Brain pericyte (primary cell): Measurements from ENCODE around the gene NEO1.

ENCODE experiments used
- DNase-seq: peaks from one replicate; pipeline ENCODE4 v3.0.0-alpha.2; 2012; ENCODE audit warnings: low read depth, low spot score

The NEO1 gene, protein sequence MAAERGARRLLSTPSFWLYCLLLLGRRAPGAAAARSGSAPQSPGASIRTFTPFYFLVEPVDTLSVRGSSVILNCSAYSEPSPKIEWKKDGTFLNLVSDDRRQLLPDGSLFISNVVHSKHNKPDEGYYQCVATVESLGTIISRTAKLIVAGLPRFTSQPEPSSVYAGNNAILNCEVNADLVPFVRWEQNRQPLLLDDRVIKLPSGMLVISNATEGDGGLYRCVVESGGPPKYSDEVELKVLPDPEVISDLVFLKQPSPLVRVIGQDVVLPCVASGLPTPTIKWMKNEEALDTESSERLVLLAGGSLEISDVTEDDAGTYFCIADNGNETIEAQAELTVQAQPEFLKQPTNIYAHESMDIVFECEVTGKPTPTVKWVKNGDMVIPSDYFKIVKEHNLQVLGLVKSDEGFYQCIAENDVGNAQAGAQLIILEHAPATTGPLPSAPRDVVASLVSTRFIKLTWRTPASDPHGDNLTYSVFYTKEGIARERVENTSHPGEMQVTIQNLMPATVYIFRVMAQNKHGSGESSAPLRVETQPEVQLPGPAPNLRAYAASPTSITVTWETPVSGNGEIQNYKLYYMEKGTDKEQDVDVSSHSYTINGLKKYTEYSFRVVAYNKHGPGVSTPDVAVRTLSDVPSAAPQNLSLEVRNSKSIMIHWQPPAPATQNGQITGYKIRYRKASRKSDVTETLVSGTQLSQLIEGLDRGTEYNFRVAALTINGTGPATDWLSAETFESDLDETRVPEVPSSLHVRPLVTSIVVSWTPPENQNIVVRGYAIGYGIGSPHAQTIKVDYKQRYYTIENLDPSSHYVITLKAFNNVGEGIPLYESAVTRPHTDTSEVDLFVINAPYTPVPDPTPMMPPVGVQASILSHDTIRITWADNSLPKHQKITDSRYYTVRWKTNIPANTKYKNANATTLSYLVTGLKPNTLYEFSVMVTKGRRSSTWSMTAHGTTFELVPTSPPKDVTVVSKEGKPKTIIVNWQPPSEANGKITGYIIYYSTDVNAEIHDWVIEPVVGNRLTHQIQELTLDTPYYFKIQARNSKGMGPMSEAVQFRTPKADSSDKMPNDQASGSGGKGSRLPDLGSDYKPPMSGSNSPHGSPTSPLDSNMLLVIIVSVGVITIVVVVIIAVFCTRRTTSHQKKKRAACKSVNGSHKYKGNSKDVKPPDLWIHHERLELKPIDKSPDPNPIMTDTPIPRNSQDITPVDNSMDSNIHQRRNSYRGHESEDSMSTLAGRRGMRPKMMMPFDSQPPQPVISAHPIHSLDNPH (N-terminal part only)

DNA sequence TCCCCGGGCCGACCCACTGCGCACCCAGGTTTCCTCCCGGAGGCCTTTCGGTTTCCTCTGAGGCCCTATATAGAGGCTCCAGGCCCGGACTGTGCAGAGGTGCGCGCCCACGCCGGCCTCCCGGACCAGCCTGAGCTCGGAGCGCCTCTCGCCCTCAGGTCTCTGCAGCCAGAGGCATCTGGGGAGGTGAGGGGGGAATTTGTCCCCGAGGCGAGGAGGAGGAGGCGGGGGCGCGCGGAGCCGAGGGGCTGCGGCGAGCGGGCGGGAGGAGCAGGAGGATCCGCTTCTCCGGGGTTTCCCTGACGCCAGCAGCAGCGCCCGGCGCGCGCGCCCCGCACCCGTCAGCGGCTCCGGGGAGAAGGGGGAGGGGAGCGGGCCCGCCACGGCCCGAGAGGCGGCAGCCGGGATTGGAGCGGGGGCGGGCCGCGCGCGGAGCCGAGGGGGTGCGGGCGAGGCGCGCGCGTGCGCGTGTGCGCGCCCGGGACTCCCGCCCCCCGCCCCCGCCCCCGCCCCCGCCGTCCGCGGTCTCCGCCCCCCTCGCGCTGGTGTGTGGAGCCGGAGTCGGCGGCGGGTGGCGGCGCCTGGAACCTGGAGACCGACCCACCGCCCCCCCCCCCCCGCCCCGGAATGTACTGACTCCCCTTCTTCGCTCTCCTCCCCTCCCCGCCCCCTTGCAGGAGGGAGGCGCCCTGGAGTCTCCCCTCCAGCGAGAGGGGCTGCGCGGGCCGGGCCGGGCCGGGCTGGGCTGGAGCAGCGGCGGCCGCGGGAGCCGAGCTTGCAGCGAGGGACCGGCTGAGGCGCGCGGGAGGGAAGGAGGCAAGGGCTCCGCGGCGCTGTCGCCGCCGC is at the start of gene NEO1:
NEO1 (plus strand) TSS at position 657 of the 846 bp plus-strand sequence. CDS start 213 bp downstream, outside the sequence.
- peak; percentile 32 for DNase-seq

DNA sequence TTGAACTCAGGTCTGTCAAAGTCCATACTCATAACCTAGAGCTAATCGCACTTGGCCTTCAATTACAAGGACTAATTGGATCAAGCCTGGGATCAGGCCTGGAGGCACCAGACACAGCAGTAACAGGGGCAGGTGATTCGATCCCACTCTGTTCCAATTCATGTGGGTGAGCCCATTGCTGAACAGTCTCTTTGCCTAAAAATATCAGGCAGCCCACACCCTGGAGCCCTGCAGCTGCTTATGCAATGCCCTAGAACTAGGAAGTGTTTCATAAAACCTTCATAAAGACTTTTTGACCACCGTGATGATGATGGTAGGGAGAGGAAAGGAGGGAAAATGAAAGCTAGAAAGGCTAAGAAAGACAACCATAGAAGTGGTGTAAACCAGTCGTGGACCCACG is 47.8 kb upstream of the NEO1 start:
- DNase-seq = no peak

DNA sequence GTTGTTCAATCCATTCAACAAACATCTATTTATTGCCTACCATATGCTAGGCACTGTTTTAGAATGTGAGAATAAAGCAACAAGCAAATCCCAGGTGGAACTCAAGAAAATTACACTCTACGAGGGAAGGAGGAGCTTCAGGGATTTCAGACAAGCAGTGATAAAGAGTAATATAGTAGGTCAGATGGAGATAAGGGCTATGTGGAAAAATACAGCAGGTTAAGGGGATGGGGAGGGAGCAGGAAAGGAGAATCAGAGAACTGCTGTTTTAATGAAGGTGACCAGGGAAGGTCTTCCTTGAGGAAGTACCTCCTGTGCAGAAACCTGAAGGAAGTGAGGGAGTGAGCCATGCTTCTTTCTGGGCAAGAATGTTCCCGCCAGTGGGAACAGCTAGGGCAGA is 47.2 kb upstream of the NEO1 start:
- DNase-seq = no peak

DNA sequence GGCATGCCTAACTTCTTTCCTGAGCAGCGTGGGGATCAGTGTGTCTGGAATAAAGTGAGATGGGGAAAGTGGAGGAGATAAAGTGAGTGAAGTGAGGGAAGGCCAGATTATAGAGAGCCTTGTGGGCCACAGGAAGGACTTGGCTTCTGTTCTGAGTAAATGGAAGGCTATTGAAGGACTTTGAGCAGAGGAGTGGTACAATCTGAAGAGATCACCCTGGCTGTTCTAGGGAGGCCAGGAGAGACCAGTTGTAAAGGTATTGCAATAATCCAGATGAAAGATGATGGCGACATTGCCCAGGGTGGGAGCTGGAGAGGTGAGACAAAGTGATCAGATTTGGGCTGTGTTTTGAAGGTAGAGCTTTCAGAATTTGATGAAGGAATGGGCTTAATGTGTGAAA is 46.8 kb upstream of the NEO1 start:
- DNase-seq = no peak

DNA sequence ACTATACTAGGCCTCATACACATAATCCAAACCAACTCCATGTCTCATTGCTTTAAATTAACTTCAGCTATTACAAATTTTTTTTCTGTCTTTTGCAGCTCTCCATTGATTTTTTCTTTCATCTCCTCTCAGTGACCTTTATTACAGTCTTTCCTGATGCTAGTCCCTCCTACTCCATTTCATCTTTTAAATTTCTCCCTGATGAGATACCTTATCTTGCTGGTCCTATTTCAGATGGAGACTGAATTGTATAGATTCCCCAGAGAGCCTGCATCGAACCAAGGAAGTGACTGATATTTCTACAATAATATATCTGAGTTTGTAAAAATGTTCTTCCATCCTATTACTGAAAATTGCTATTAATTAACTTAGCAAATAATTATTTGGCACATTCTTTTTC is 45.7 kb upstream of the NEO1 start:
- DNase-seq = no peak

DNA sequence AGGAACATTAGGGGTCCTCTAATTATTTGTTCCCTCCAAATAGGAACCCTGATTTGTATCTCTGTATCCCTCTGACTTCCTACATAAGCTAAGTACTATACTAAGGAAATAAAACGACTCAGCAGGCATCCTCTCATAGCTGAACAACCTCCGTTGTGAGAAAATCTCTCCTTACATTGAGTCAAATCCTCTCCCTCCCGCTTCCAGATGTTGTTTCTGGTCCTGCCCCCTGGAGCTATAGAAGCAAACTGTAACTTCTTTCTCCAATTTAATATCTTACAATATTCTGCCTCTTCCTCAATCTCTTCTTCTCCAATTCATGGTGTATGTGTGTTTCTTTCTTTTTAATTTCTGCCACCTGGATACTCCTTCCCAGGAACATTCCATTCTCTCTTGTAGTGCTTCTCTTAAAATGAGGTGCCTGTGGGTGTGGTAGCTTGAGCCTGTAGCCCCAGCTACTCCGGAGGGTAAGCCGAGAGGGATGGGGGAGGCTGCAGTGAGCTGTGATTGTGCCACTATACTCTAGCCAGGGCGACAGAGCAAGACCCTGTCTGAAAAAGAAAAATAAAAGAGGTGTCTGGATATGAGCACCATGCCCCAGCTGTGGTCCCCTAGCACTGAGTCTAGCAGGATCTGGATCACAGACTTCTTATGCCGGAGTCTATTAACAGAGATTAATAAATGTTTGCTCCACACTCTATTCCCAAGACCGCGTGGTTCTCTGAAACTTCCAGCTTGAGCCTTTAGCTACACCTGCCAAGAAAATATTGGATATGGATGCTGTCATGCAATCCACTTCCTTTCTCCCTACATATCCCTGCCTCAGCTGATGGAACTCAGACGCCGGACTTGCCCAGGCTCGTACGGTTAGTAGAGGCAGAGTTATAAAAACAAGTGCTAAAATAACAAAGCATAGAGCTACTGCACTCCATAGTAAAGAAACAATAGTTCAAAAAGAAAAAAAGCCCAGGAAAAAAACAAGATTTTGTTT is 42.9 kb upstream of the NEO1 start:
- no peak for DNase-seq

DNA sequence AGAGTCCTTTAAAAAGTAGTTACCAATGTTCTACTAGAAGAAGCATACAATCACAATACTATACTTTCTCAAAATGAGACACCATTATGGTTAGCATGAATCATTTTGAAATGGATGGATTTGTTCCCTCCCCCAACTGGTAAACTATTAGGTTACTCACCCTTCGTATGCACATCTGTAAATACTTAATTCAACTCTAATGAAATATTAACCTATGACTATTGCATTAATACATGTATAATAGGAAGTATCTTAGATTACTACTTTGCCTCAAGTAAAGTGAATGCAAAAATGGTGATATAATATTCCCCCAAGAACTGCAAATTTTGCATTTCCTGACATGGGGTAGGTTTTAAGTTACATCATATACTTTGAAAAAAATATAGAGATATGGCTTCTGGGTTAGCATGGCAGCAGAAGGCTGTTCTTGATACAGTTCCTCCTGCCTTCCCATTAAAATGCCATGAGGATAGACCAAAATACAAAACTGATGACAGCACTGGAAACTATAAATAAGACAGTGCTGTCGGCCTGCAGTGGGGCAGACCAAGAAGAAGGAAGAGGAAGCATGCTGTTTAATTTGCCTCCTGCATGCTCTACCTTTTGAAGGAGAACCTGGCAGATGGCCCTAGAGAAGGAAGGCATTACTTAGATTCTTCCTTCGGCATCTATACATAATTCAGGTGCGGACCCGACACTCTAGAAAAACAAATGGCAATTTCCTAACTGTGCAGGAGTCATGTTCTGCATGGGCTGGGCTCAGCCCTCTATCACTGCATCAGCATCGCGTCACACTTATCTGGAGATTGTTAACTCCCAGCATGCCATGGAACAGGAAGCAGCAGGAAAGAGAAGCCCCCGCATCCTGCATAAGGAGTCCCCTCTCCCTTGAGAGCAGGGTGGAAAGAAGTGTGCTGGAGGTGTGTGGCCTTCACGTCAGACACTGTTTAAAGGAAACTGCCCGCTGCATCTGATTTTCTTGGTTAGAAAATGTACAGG is 41.8 kb upstream of the NEO1 start:
- no peak for DNase-seq

DNA sequence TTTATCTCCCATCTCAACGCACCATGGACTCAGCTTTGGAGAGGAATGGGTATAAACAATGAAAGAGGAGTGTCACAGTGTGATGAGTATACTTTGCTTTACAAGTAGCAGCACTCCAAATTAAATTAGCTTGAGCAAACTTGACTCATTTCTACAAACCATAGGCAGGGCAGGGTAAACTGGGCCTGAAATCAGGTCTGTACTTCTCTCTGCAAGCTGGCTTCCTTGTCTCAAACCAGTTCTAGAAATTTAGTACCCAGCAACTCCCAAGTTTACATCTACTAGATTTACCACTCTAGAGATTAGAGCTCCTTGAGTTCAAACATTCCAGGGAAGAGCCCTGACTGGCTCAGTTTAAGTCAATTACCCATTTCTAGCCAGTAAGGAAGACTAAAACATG is 37.4 kb upstream of the NEO1 start:
- no peak for DNase-seq

DNA sequence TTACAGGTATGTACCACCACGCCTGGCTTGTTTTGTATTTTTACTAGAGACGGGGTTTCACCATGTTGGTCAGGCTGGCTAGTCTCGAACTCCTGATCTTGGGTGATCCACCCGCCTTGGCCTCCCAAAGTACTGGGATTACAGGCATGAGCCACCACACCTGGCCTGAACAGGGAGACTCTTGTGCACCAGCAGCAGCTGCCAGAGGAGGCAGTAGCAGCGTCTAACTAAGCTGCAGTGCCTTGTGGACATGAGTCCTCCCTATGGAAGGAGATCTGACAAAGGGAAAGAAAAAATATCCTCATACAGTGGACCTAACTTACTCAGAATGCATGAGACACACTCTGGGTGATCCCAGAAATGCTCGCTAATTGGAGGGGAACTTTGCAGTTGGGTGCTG is 36.8 kb upstream of the NEO1 start:
- no peak for DNase-seq

DNA sequence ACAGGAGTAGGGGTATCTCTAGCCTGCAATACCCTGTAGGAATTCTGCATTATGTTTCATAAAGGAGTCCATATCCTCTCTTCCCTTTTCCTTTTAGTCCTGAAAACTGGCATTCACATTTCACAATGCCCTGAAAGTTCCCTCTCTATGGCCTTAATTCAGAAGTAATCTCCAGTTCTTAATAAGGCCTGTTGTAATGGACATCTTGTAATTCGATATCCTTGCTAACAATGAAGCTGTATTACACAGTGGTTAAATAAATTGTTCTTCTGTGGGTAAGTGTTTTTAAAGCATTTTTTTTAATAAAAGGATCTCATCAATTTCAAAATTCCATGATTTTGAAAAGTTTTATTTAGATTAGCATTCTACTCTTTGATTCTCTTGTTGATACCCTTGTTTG is 34.3 kb upstream of the NEO1 start:
- no peak for DNase-seq

DNA sequence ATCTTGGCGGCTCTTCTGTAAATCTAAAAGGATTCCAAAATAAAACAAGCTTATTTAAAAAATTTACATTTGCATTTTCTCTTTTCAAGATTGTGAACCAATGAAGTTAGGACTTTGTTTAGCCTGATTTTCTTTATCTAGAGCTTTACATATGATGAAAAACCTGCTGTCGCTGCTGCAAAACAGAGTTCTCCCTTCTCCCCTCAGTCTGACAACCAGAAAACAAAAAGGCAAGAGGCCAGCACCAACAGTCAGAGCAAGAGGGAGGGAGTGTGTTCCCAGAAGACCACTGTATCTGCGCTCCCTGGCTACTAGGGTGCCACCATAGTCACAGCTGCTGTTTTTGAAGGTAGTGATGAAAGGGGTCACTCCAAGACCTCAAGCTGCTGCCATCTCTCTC is 33.1 kb upstream of the NEO1 start:
- DNase-seq = no peak

DNA sequence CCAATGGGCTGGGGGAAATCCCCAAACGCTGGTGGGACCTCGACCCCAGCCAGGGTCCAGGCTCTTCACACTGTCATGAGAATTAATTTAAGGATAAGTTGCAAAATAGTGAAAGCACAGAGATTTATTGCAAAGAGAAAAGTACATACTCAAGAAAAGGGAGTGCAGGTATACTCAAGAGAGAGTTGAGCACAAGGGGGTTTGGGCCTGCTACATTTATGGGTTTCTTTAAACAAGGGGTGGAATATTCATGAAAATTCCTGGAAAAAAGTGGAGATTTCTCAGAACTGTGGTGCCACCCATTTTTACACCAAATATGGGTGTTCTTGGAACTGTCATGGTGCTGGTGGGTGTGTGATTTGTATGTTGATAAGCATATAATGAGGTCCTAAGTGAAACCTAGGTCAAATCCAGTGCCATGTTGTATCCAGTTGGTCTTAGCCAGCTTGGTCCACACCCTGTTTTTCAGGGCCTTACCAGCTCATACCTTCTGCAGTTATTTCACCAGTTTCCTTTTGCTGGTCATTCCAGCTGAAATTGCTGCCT is 32.6 kb upstream of the NEO1 start:
- no peak for DNase-seq

DNA sequence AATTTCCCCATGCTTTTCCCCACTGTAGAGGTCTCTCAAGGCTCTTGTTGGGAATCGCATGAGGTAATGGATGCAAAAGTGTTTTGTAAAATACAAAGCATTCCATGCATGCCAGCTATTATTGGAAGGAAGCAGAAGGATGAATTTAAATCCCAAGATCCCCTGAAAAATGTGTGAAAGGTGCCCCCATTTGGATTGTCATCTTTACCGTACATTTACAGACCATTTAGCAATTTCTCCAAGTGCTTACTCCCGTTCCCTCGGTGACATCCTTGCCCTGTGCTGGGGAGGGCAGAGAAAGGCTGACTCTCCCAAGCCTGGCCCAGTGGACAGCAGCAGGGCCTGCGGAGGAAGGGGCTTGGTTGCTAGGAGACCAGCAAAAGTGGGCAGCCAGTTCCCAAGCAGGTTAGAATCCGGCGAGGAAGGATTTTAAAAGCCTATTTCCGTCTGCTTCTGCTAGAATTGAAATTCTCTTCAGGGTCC is 31.1 kb upstream of the NEO1 start:
- no peak for DNase-seq

DNA sequence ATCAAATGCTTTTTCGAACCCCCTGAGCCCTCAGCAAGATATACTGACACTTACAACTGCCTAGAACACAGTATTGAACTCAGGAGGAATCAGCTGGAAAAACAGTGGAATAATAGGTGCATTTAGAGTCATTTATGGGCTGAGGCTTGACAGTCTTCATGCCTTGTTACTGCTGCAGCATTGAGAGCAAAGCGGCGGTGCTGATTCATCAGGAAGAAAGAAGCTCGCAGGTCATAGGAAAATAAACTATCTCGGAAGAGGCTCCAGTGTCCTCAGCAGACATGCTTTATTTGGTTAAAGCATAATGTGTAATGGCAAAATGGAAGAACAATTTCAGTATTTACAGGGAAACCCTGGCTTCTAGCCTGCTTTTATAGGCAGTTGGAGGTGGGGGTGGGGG is 30.1 kb upstream of the NEO1 start:
- DNase-seq = no peak

DNA sequence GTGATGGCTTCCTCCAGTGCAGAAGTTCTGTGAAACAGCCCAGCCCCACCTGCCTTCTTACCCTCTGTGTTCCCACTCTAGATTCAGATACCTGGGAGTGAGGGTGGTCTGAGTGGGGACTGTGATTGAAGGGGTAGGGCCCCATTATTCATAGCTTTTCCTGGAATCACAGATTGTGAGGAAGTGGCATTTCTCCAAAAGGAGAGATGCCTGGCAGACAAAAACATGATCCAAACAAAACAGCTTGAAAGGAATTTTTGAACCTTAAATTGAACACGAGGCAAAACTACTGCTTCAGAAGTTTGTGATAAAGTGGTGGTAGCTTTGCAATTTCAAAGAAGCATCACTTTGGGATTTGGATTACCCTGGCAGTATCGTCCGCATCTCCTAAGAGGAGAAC is 29.2 kb upstream of the NEO1 start:
- DNase-seq = no peak

DNA sequence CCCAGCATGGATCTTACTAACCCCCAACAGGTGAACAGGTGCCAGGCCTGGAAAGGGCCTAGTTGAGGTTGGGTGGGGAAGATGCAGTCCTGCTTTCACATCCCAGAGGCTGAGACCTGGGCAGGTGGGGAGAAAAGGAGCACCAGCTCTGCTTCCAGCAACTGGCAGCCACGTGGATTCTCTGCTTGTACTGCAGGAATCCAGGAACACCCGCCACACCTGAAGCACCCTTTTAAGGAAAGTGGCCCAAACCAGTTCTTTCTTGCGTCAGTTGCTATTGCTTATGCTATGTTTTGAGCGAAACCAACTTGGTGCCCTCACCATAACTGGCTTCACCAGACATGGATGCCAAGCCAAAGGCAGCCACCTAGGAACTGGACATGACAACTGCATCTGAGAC is 28.1 kb upstream of the NEO1 start:
- DNase-seq = no peak

DNA sequence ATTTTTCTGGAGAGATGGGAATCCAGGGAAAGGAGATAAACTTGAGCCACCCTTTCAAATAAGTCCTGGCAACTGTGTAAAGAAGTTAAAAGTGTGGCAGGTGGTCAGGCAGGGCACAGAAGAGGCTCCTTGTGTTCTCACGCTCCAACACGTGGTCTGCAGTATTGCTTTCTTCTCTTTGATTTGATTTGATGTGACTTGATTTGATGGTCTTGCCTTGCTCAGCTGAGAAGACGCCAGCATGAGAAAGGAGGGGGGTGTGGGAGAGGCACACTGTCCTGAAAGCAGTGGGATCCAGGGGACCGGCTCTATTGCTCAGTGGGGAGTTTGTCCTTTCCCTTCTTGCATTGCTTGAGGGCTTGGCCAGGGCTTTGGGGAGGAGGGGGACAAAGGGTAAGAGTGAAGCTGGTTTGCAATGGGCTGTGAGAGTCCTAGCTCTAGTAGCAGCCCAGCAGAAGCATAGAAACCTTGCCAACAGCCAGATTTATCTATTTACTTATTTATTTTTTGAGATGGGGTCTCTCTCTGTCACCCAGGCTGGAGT is 25.7 kb upstream of the NEO1 start:
- DNase-seq = no peak

DNA sequence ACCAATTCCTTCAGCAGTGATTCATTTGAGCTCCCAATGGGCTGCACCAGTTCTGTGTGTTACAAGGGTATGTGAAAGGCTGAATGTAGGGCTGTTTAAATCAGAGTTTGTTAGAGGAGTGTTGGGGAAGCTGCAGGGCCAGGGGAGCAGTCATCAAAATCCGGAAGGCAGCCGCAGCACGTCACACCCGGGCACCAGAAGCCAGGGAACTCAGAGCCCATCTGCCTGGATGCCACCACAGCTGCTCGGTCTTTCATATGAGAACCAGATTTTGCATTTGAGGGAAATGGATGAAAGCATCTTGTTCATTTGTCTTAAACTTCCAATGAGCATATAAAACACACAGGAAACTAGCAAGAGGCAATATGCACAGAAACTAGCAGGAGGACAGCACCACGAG is 24.2 kb upstream of the NEO1 start:
- no peak for DNase-seq
